ENCODE results near the gene SPG11.
A peak's percentile ranks its signal among the peaks of the same experiment; 100 is the strongest.

Gene SPG11

DNA sequence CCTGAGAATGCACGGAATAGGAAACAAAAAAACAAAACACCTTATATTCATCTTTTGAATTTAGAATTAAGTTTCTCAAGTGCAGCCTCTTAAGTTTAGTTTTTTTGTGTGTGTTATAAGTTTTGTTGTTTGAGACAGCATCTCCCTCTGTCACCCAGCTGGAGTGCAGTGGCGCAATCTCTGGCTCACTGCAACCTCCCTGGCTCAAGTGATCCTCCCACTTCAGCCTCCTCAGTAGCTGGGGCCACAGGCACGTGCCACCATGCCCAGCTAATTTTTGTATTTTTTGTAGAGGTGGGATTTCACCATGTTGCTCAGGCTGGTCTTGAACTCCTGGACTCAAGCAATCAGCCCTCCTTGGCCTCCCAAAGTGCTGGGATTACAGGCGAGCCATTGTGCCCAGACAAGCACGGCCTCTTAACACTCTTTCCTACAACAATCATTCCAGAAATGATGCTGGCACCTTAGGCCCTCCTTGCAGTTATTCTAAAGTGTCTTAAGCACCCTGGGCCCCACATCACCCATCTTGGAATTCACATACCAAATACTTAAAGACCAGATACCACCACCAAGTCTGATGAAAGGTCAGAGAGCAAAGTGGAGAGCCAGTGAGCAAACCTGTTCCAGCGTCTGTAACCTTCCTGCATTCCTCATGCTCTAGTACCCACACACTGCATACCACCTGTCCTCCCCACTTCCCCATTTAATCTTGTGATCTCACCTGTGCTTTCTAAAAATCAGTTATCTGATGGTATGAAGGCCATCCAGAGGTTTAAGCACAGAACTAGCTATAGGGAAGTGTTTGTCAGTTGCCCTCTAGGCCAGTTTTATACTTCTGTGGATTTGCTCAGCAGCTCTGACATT, 6.9 kb upstream of the SPG11 start:
- Histone ChIP-seq H3K27ac (ENCODE audit: low read length) (no peak overlapping the region), H3K27me3 (ENCODE audit: control insufficient read depth, insufficient read depth, low read length) (no peaks in the 10 kb centered on the region), H3K36me3 (ENCODE audit: control insufficient read depth, low read depth, low read length) (no peaks in the 10 kb centered on the region), H3K9me3 (ENCODE audit: control insufficient read depth, low read depth, low read length) (no peaks in the 10 kb centered on the region), H3K9ac (ENCODE audit: low read length) (no peak overlapping the region), H3K4me3 (ENCODE audit: low read length) (no peak overlapping the region), H3K4me1 (ENCODE audit: control insufficient read depth, low read depth, low read length) (no peaks in the 10 kb centered on the region)

DNA sequence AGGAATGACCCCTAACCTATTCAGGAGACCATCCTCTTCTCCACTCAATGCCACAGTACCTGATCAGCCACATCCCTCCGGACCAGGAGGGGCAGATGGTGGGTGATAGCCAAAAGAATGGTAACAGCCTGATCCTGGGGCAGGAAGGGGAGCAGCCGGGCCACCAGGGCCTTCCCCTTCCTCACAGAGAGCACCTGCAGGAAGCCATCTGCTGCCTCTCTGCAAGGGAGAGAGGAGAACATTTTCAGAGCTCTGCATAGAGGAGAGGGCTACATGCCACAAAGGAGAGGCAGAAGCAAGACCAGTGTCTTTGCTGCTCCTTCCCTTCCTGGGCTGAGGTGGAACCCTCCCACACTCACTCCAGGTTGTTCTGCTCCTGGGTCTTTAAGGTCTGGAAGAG, 5.5 kb upstream of the SPG11 start:
- H3K27me3 ChIP-seq (ENCODE audit: control insufficient read depth, insufficient read depth, low read length) = no peaks in the 10 kb centered on the region
- H3K9me3 ChIP-seq (ENCODE audit: control insufficient read depth, low read depth, low read length) = no peaks in the 10 kb centered on the region
- peaks cover 3% of the 10 kb centered on the region for H3K4me1 ChIP-seq (ENCODE audit: control insufficient read depth, low read depth, low read length)
- no peak overlapping the region for H3K9ac ChIP-seq (ENCODE audit: low read length)
- no peak overlapping the region for H3K4me3 ChIP-seq (ENCODE audit: low read length)
- H3K27ac ChIP-seq (ENCODE audit: low read length) = no peak overlapping the region
- no peaks in the 10 kb centered on the region for H3K36me3 ChIP-seq (ENCODE audit: control insufficient read depth, low read depth, low read length)

DNA sequence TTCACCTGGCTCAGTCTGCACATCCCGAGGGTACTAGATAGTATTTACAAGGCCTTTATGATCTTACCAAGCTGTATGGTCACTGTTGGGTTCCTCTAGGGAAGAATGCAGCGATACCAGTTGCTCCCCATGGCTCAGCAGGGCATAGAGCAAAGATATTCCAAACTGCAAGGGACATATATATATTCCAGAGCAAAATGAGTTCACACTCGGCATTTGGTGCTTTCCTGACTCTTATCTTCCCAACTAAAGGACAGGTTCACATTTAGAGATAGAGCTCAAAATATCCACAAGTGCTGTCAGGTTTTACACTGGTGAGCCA, 3.5 kb upstream of the SPG11 start:
- Histone ChIP-seq H3K4me1 (ENCODE audit: control insufficient read depth, low read depth, low read length) (peaks cover 6% of the 10 kb centered on the region), H3K27ac (ENCODE audit: low read length) (no peak overlapping the region), H3K9ac (ENCODE audit: low read length) (no peak overlapping the region), H3K4me3 (ENCODE audit: low read length) (no peak overlapping the region), H3K36me3 (ENCODE audit: control insufficient read depth, low read depth, low read length) (no peaks in the 10 kb centered on the region), H3K9me3 (ENCODE audit: control insufficient read depth, low read depth, low read length) (no peaks in the 10 kb centered on the region), H3K27me3 (ENCODE audit: control insufficient read depth, insufficient read depth, low read length) (no peaks in the 10 kb centered on the region)

DNA sequence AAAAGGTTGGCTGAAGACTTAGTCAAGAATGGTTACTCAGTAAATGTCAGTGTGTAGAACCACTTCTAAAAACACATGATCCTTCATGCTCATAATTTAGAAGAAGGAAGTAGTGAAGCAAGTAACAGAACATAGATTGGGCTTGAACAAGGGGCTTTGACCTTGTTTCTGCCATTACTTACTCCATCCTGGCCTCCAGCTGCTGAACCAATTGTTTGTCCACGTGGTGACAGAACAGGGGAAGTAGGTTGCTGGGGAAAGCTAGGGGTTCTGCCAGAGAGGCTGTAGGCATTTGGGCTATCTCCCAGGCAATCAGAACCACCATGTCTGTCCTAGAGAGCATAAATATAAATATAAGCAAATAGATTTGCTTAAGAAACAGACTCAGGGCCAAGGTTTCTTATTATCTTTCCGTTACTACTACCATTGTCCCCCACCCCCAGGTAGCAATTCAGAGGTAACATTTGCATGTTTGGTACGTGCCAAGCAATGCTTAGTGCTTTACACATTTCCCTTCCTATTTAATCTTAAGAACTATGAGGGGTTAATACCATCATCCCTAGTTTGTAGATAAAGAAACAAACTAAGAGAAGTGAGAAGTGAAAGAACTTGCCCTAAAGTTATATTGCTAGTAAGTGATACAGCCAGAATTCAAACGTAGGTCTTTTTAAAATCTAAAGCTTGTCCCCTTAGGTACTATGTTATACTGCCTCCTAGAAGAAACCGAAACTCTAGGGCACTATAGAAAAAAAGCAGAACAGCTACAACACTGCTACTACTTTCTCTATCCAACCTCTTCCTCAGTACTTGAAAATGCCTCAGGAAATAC, 3.0 kb upstream of the SPG11 start:
- Histone ChIP-seq H3K27ac (ENCODE audit: low read length) (no peak overlapping the region), H3K4me1 (ENCODE audit: control insufficient read depth, low read depth, low read length) (peaks cover 6% of the 10 kb centered on the region)

DNA sequence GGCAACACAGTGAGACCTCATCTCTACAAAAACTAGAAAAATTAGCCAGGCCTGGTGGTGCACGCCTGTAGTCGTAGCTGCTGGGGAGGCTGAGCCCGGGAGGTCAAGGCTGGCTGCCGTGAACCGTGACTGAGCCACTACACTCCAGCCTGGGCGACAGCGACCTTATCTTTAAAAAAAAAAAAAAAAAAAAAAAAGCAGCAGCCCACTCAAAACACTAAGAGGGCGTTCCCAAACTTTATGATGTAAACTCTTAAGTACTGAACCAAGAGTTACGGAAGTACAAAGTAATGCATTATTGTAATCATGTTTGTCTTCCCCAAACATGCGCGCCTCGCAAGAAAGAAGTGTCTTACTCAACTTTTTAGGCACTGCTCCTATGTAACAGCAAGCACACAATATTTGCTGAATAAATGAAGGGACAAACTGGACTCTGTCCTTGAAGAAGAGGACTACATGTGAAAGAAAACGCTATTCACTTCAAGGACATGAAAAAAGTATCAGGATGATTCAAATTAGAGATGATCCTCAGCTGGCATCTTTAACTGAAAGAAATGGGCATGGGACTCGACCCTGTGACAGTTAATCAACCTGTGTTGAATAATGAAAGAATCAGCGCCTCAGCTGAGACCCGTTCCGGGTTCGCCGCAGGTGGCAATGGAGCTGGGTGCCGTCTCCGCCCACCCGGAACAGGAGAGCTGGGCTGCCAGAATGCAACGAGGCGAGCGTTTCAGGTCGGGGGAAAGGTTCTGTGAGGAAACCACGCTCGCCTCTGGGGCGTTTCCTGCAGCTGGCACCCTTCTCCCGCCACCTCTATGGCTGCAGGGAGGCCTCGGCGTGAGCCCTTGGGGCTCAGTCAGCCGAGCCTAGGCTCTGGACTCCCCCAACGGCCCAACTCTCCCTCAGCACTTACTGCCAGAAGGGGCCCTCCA, 718 bp downstream of the SPG11 start:
- Histone ChIP-seq H3K4me1 (ENCODE audit: control insufficient read depth, low read depth, low read length) (peaks cover 6% of the 10 kb centered on the region), H3K27me3 (ENCODE audit: control insufficient read depth, insufficient read depth, low read length) (no peaks in the 10 kb centered on the region)

More for the DNA sequence above, 3.0 kb upstream of the SPG11 start:
- H3K9me3 ChIP-seq (ENCODE audit: control insufficient read depth, low read depth, low read length) = no peaks in the 10 kb centered on the region
- H3K36me3 ChIP-seq (ENCODE audit: control insufficient read depth, low read depth, low read length) = no peaks in the 10 kb centered on the region
- no peak overlapping the region for H3K9ac ChIP-seq (ENCODE audit: low read length)
- H3K27me3 ChIP-seq (ENCODE audit: control insufficient read depth, insufficient read depth, low read length) = no peaks in the 10 kb centered on the region
- no peak overlapping the region for H3K4me3 ChIP-seq (ENCODE audit: low read length)

DNA sequence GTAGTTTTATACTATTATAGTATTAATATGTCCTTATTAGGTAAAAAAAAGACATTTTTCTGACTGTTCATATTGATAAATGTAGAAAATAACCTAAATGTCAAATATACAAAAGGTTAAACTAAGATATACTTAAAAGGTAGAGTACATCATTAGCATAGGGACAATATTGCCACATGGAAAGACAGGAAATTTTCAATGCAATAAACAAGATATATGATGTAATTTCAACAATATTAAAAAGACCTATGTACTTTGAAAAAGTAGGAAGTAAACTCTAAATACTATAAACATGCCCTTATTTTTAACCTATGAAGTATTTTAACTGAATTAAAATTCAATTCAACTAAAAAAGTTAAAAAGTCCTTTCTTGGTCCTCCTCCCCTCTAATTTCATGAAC, 1.9 kb downstream of the SPG11 start:
- Histone ChIP-seq H3K4me1 (ENCODE audit: control insufficient read depth, low read depth, low read length) (peaks cover 6% of the 10 kb centered on the region), H3K36me3 (ENCODE audit: control insufficient read depth, low read depth, low read length) (peaks cover 18% of the 10 kb centered on the region), H3K27ac (ENCODE audit: low read length) (no peak overlapping the region), H3K27me3 (ENCODE audit: control insufficient read depth, insufficient read depth, low read length) (no peaks in the 10 kb centered on the region), H3K9ac (ENCODE audit: low read length) (no peak overlapping the region), H3K9me3 (ENCODE audit: control insufficient read depth, low read depth, low read length) (no peaks in the 10 kb centered on the region), H3K4me3 (ENCODE audit: low read length) (no peak overlapping the region)

More for the DNA sequence above, 718 bp downstream of the SPG11 start:
- Histone ChIP-seq H3K4me3 (ENCODE audit: low read length) (peak overlapping the region; percentile 96), H3K36me3 (ENCODE audit: control insufficient read depth, low read depth, low read length) (peaks cover 7% of the 10 kb centered on the region), H3K9ac (ENCODE audit: low read length) (peak overlapping the region; percentile 88), H3K9me3 (ENCODE audit: control insufficient read depth, low read depth, low read length) (no peaks in the 10 kb centered on the region), H3K27ac (ENCODE audit: low read length) (peak overlapping the region; percentile 54)

DNA sequence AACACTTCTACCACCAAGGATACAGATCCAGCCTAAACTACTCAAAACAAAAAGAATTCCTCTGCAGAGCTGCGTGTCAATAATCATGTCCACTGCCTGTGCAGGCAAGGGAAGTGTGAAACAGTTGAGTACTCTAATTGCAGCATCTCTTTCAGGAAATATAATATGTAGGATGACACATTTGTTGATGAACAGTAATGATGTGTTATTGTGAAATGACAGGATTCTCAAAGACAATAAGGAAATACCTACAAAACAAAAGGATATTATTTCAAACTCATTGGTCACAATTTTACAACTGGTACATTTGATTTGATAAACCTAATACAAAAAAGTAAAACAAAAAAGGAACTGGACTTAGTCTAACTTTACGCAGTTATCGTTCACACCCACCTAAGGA, 4.4 kb downstream of the SPG11 start:
- no peaks in the 10 kb centered on the region for H3K27me3 ChIP-seq (ENCODE audit: control insufficient read depth, insufficient read depth, low read length)
- H3K4me3 ChIP-seq (ENCODE audit: low read length) = no peak overlapping the region
- H3K4me1 ChIP-seq (ENCODE audit: control insufficient read depth, low read depth, low read length) = peaks cover 4% of the 10 kb centered on the region
- H3K36me3 ChIP-seq (ENCODE audit: control insufficient read depth, low read depth, low read length) = peaks cover 20% of the 10 kb centered on the region
- no peaks in the 10 kb centered on the region for H3K9me3 ChIP-seq (ENCODE audit: control insufficient read depth, low read depth, low read length)
- H3K9ac ChIP-seq (ENCODE audit: low read length) = no peak overlapping the region
- H3K27ac ChIP-seq (ENCODE audit: low read length) = no peak overlapping the region

DNA sequence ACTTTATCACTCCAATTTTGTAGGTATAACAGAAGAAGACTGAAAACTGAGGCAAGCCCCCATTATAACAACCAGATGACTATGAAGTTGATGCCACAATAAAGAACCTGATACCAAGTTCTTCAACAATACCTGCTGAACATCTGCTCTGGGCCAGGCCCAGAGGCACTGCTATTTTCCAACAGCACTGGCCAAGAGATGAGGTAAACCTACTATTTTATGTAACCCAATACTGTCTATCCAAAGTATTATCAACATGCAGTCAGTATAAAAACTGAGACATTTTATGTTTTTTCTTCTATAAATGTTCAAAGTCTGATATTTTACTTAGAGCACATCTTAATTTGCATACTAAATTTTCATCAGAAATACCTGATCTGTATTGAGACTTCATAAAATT, 6.1 kb downstream of the SPG11 start:
- Histone ChIP-seq H3K4me1 (ENCODE audit: control insufficient read depth, low read depth, low read length) (no peaks in the 10 kb centered on the region), H3K36me3 (ENCODE audit: control insufficient read depth, low read depth, low read length) (peaks cover 25% of the 10 kb centered on the region), H3K27ac (ENCODE audit: low read length) (no peak overlapping the region)

DNA sequence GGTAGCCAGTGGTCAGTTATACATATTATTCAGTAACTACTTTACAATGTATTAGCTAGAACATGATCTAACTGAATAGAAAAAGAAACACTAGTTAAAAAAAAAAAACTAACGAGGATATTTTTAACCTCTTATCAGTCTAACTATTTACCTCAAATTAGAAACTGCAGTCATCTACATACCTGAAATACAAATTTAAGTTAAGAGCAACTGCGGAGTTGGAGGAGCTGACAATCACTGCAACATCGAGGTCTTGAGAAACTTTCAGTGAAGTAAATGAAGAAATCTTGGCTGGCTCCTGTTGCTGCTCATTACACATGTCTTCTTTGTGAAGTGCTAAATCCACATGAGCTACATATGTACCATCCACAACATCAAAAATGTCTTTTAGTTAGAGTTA, 6.5 kb downstream of the SPG11 start:
- H3K36me3 ChIP-seq (ENCODE audit: control insufficient read depth, low read depth, low read length) = peaks cover 30% of the 10 kb centered on the region
- H3K27me3 ChIP-seq (ENCODE audit: control insufficient read depth, insufficient read depth, low read length) = no peaks in the 10 kb centered on the region
- no peak overlapping the region for H3K4me3 ChIP-seq (ENCODE audit: low read length)

More for the DNA sequence above, 6.1 kb downstream of the SPG11 start:
- Histone ChIP-seq H3K4me3 (ENCODE audit: low read length) (no peak overlapping the region), H3K9ac (ENCODE audit: low read length) (no peak overlapping the region), H3K9me3 (ENCODE audit: control insufficient read depth, low read depth, low read length) (no peaks in the 10 kb centered on the region), H3K27me3 (ENCODE audit: control insufficient read depth, insufficient read depth, low read length) (no peaks in the 10 kb centered on the region)

DNA sequence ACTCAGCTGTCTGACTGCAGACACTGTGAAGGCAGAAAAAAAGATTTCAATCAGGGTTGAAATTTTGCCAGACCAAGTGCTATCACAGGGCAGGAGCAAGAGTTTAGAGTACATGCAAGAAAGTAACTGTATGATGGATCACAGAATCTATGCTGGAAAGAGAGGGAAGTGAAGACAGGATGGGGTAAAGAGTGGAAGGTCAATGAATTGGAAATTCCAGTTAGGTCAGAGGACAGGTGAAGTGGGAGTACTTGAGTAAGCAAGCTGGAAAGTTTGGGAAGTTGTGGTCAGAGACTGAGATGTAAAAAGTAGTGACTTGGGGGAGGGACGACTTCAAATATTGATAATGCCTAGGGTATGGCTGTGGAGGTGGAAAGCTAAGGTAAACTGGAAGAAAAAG, 7.2 kb downstream of the SPG11 start:
- Histone ChIP-seq H3K27ac (ENCODE audit: low read length) (no peak overlapping the region), H3K9ac (ENCODE audit: low read length) (no peak overlapping the region), H3K4me1 (ENCODE audit: control insufficient read depth, low read depth, low read length) (no peaks in the 10 kb centered on the region), H3K4me3 (ENCODE audit: low read length) (no peak overlapping the region), H3K9me3 (ENCODE audit: control insufficient read depth, low read depth, low read length) (no peaks in the 10 kb centered on the region), H3K36me3 (ENCODE audit: control insufficient read depth, low read depth, low read length) (peaks cover 36% of the 10 kb centered on the region), H3K27me3 (ENCODE audit: control insufficient read depth, insufficient read depth, low read length) (no peaks in the 10 kb centered on the region)

More for the DNA sequence above, 6.5 kb downstream of the SPG11 start:
- Histone ChIP-seq H3K9me3 (ENCODE audit: control insufficient read depth, low read depth, low read length) (no peaks in the 10 kb centered on the region), H3K9ac (ENCODE audit: low read length) (no peak overlapping the region), H3K27ac (ENCODE audit: low read length) (no peak overlapping the region), H3K4me1 (ENCODE audit: control insufficient read depth, low read depth, low read length) (no peaks in the 10 kb centered on the region)

DNA sequence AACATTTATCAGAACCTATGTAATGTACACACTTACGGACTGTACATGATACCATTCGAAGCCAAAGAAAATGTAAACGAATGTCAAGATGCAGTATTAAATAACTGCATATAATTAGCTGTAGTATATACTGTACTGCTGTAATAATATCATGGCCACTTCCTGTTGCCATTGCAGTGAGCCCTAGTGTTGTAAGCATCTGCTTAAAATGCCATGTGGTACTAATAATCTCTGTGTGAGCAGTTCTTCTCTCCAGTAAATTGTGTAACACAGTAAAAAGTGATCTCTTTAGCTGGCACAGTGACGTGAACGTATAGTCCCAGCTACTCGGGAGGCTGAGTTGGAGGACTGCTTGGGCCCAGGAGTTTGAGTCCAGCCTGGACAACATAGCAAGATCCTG, 8.6 kb downstream of the SPG11 start:
- Histone ChIP-seq H3K27me3 (ENCODE audit: control insufficient read depth, insufficient read depth, low read length) (no peaks in the 10 kb centered on the region), H3K36me3 (ENCODE audit: control insufficient read depth, low read depth, low read length) (peaks cover 38% of the 10 kb centered on the region), H3K9me3 (ENCODE audit: control insufficient read depth, low read depth, low read length) (no peaks in the 10 kb centered on the region), H3K4me3 (ENCODE audit: low read length) (no peak overlapping the region), H3K27ac (ENCODE audit: low read length) (no peak overlapping the region), H3K9ac (ENCODE audit: low read length) (no peak overlapping the region), H3K4me1 (ENCODE audit: control insufficient read depth, low read depth, low read length) (no peaks in the 10 kb centered on the region)

Measured in iPS-18a (cell line).